HG02884 (cell line): ENCODE data around the gene INTS1.

ENCODE experiments used
- ATAC-seq: cut with Tn5 transposase; IDR thresholded peaks from one replicate; pipeline ENCODE4 v1.9.1; 2021; ENCODE audit warnings: mild to moderate bottlenecking, moderate library complexity; ENCODE audit not compliant: unreplicated experiment

The INTS1 gene

GRCh38 chr7:1434891-1435670 is 69.1 kb downstream of the INTS1 start:
- ATAC-seq = no peak

DNA sequence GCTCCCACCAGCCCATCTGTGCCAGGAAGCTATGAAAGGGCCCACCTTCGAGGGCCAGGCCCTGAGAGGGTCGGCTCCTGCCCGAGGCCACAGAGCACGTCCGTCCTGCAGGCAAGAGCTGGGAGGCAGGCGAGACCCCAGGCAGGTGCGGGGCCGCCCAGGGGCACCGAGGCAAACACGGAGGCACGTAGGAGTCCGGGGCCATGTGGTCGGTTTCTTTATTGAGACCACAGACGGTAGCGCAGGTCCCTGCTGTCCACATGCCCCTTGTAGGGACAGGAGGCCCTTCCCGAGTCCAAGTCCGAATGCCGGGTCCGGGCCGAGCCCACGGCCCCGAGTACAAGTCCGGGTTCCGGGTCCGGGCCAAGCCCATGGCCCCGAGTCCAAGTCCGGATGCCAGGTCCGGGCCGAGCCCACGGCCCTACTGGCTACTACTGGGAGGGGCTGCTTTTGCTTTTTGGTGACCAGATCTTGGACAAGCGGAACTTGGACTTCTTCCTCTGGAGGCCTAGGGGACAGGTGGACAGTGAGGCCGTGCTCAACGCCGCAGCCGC is 69.9 kb downstream of the INTS1 start:
- ATAC-seq = no peak

GRCh38 chr7:1433128-1433920 is 70.9 kb downstream of the INTS1 start:
- ATAC-seq = no peak

- no peak for ATAC-seq
These were observed 71.6 kb downstream of the INTS1 start for GRCh38 chr7:1432411-1433082.

DNA sequence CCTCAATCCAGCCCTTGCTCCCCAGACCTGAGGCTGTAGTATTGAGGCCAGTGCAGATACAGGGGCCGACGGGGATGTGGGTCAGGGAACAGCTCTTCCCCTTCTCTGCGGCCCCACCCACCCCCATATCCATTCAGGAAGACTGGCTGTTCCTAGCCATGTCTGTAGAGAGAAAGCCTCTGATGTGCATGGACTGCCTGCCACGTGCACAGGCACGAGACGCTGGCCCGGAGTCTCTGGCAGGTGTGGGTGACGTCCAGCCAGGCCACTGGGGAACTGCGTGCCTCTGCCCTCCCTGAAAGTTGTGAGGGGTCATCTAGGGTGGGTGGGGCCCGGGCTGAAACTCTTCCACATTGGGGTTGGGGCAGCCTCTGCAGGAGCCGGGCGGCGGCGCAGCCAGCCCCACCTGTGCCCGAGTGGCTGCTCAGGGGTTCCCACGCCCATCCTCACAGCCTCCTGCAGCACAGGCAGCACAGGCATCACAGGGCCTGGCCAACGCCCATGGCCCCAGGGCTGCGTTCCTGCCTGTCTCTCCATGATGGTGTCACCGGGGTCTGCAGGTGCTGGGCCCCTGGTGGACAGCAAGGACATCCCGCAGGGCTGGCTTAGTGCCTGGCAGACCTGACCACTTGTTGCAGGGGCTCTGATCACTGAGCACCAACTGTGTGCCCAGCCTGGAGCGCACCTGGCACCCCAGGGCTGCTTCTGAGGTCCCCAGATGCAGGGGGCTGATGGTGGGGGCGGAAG is 72.4 kb downstream of the INTS1 start:
- ATAC-seq = no peak

DNA sequence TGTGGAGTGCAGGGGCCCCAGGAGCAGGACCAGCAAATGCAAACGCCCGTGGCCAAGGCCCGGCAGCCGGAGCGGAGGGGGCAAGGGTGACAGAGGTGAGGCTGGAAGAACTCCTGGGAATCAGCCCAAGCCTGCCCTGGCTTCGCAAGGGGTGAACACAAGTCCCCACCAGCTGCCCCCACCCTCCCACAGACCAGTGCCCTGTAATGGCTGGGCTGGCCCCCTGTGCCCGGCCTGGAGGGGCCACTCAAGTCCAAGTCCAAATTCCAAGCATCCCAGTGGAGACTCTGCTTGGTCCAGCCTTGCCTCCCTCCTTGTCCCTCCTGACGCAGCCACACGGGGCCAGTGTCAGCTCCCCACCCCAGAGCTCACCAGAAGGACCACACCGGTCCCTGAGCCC is 73.0 kb downstream of the INTS1 start:
- no peak for ATAC-seq

GRCh38 chr7:1430056-1430845 is 73.9 kb downstream of the INTS1 start:
- no peak for ATAC-seq

DNA sequence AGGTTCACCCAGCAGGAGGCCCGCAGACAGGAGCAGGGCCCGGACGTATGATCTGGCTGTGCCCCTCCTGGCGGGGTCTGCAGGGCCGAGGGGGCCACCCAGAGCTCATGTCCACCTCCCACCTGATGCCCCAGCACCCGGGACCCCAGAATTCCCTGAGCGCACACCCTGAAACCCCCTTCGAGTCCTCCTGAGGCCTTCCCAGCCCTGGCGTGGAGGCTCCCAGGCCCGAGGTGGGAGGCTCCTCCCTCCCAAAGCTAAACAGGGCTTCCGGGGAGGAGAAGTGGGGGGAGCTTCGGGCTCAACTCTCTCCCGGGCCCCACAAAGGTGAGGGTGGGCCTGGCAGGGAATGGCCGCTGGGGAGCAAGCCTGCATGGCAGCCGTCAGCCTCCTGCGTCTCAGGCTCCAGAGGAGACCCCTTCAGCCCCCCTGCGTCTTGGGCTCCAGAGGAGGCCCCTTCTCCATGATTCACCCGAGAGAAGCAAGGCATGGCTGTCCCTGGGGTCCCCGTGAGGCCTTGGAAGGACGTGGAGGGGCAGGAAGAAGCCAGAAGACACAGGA is 75.2 kb downstream of the INTS1 start:
- ATAC-seq = no peak

DNA sequence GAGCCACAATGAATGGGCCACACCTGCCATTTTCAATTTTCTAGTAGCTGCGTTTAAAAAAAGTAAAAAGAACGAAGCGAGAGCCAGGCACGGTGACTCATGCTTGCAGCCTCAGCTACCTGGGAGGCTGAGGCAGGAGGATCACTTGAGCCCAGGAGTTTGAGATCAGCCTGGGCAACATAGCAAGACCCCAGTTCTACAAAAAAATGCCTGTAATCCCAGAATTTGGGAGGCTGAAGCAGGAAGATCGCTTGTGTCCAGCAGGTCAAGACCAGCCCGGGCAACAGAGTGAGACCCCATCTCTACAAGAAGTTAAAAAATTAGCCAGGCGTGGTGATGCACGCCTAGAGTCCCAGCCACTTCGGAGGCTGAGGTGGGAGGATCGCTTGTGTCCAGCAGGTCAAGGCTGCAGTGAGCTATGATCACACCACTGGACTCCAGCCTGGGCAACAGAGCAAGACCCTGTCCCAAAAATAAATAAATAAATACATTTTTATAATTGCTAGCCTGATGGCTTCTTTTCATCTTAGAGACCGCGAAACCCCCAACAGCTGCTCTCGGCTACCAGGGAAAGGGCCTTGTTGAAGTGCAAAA is 77.0 kb downstream of the INTS1 start:
- no peak for ATAC-seq

GRCh38 chr7:1426474-1426873 is 77.7 kb downstream of the INTS1 start:
- no peak for ATAC-seq

- no peak for ATAC-seq
These were observed 78.7 kb downstream of the INTS1 start for GRCh38 chr7:1425292-1426136.

- no peak for ATAC-seq
These were observed 80.1 kb downstream of the INTS1 start for GRCh38 chr7:1424041-1424440.

DNA sequence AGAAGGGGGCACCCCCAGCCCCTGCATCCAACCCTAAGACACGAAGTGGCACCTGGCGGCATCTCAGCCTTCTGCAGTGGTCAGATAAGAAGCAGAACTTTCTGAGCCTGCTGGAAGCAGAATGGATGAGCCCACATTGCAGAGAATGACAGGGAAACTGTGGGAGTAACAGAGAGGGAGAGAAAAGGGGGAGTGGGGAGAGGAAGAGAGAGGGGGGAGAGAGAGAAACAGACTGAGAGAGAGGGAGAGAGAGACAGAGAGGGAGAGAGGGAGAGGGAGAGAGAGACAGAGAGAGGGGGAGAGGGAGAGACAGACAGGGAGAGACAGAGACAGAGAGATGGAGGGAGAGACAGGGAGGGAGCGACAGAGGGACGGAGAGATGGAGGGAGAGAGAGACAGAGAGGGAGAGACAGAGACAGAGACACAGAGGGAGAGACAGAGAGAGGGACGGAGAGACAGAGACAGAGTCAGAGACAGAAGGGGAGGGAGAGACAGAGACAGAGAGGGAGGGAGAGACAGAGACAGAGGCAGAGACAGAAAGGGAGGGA is 80.9 kb downstream of the INTS1 start:
- no peak for ATAC-seq

DNA sequence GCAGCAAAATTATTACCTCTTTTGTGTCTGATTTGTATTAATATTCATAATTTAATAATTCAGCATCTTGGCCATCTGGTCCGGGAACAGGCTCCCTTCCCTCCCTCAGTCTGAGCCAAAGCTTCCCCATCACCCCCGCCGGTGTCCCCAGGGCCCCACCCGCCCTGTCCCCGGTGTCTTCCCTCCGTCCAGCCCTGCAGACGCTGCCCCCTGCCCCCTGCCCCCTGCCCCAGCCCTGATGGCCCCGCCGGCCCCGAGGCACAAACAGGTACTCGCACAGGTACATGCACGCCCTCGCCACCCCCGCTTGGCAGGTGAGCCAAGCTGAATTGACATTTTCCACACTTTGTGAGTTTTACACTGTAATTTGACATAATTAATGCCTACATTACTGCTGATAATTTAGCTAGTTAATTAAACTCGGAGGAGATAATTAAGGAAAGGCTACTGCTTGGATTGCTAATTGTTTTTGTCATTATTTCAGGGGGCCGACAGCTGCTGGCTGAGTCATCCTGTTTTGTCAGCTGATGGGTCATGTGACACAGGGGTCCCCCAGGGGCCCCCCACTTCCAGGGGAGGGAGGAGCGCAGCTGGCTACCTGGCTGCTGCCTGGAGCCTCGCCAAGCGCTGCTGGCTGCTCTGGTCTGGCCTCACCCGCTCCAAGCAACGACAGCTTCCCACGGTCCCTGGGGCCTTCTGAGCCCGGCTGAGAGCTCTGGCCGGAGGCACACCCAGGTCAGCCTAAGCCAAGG is 81.5 kb downstream of the INTS1 start:
- ATAC-seq = no peak

GRCh38 chr7:1421946-1422345 is 82.2 kb downstream of the INTS1 start:
- no peak for ATAC-seq

- ATAC-seq = no peak
These were observed 83.0 kb downstream of the INTS1 start for GRCh38 chr7:1421020-1421790.
